GM12892 (cell line): ENCODE measurements around the gene CHURC1.

Experiments used
- POLR2A ChIP-seq: IDR thresholded peaks from 2 replicates; pipeline ENCODE4 v1.6.1; 2011; ENCODE audit warnings: low read depth, low read length, control low read depth
- POLR2AphosphoS5 ChIP-seq: IDR thresholded peaks from 2 replicates; pipeline ENCODE4 v1.6.1; 2011; ENCODE audit warnings: low read depth, low read length, control low read depth
- TAF1 ChIP-seq: IDR thresholded peaks from 2 replicates; pipeline ENCODE4 v1.6.1; 2011; ENCODE audit warnings: low read depth, mild to moderate bottlenecking, control low read depth, low read length, borderline replicate concordance

- TF ChIP-seq TAF1 (no peak), POLR2A (no peak), POLR2AphosphoS5 (no peak)
Measured at GRCh38 chr14:64873506-64874219, 40.6 kb upstream of the CHURC1 start.
